OCI-LY1 (cell line): ENCODE data around the gene GGN.

ENCODE experiments used
- CTCF ChIP-seq: fragments of 200-600 bp; sonication (generic), shearing (Covaris generic); IDR thresholded peaks from 2 replicates; pipeline ENCODE4 v1.5.1; 2017; ENCODE audit warnings: mild to moderate bottlenecking, antibody characterized with exemption, low read length, moderate library complexity, mixed read lengths
- EZH2 ChIP-seq: fragments of 200-600 bp; sonication (generic), shearing (Covaris generic); IDR thresholded peaks from 2 replicates; pipeline ENCODE4 v1.8.0; 2017; ENCODE audit warnings: borderline replicate concordance, mixed run types, mild to moderate bottlenecking, antibody characterized with exemption, low read length, moderate library complexity, mixed read lengths

- TF ChIP-seq CTCF (no peak), EZH2 (no peak)
Observed at GRCh38 chr19:38437295-38437694, 49.5 kb upstream of the GGN start.
